Smooth muscle cell (in vitro differentiated cells): ENCODE results near the gene OTX1. TPM values are rescaled to one million over a fixed set of nuclear protein-coding genes. Genes with fewer than 3 reads are reported as not detected.

ENCODE experiments used
- DNase-seq: peaks from one replicate; lab custom pipeline; 2025; ENCODE audit not compliant: unreplicated experiment; lab: John Stamatoyannopoulos, UW
- H2AFZ ChIP-seq: fragments of 200-600 bp; sonication (generic); 2 replicates; pipeline ENCODE4 v1.6.0; 2016; ENCODE audit warnings: antibody characterized with exemption, low read depth, mild to moderate bottlenecking
- H3F3A ChIP-seq: fragments of 200-600 bp; sonication (generic); 2 replicates; pipeline ENCODE4 v1.6.0; 2017; ENCODE audit warnings: antibody characterized with exemption, low read depth
- H3K27ac ChIP-seq: fragments of 200-600 bp; sonication (generic); 2 replicates; pipeline ENCODE4 v1.5.1; 2016; ENCODE audit warnings: low read depth, mild to moderate bottlenecking
- H3K27me3 ChIP-seq: fragments of 200-600 bp; sonication (generic); 2 replicates; pipeline ENCODE4 v1.6.1; 2016; ENCODE audit warnings: low read depth, mild to moderate bottlenecking
- H3K36me3 ChIP-seq: fragments of 200-600 bp; sonication (generic); 2 replicates; pipeline ENCODE4 v1.5.1; 2016; ENCODE audit warnings: low read depth
- H3K4me1 ChIP-seq: fragments of 200-600 bp; sonication (generic); 2 replicates; pipeline ENCODE4 v1.5.1; 2016; ENCODE audit warnings: low read depth
- H3K4me2 ChIP-seq: fragments of 200-600 bp; sonication (generic); 2 replicates; pipeline ENCODE4 v1.6.0; 2016; ENCODE audit warnings: mild to moderate bottlenecking
- H3K4me3 ChIP-seq: fragments of 200-600 bp; sonication (generic); 2 replicates; pipeline ENCODE4 v1.5.1; 2016; ENCODE audit warnings: mild to moderate bottlenecking
- H3K79me2 ChIP-seq: fragments of 200-600 bp; sonication (generic); 2 replicates; pipeline ENCODE4 v1.6.0; 2016; ENCODE audit warnings: low read depth, mild to moderate bottlenecking
- H3K9ac ChIP-seq: fragments of 200-600 bp; sonication (generic); 2 replicates; pipeline ENCODE4 v1.6.0; 2016; ENCODE audit warnings: low read depth
- H3K9me3 ChIP-seq: fragments of 200-600 bp; sonication (generic); replicated peaks from 2 replicates; pipeline ENCODE4 v1.5.1; 2016; ENCODE audit warnings: low read depth
- H4K20me1 ChIP-seq: fragments of 200-600 bp; sonication (generic); 2 replicates; pipeline ENCODE4 v1.6.0; 2016; ENCODE audit warnings: low read depth
- WGBS: methylation state at CpG from one replicate; pipeline ENCODE4 v1.1.7; 2016; ENCODE audit warnings: low lambda C conversion rate; 5-methylcytosine and 5-hydroxymethylcytosine counted together
- polyA plus RNA-seq: library from polyadenylated mRNA; unstranded; fragments of >200 nt; fragmentation: Nextera tagmentation; extraction: Ambion mirVana; gene quantifications from 2 replicates; pipeline ENCODE4 v1.2.1, GENCODE V29; 2016
- total RNA-seq: library from RNA; depleted of rRNA; stranded (reverse); fragments of >200 nt; gene quantifications from 2 replicates; pipeline ENCODE4 v1.2.3, GENCODE V29; 2014
- TF ChIP-seq, protein P1 (sequence below): fragments of 200-600 bp; sonication (generic); IDR thresholded peaks from 2 replicates; pipeline ENCODE4 v1.5.1; 2017; ENCODE audit warnings: borderline replicate concordance, mild to moderate bottlenecking, antibody characterized with exemption; ENCODE audit not compliant: insufficient read depth, poor library complexity, severe bottlenecking

The OTX1 gene
- total and polyA plus RNA-seq, 2 experiments from 2014 or later, result 0.35 TPM; not detected in 1

GRCh38 chr2:63007813-63008458, 42.7 kb upstream of the OTX1 start:
- Histone ChIP-seq H3K9ac (no peak overlapping the region), H3K27ac (no peak overlapping the region), H2AFZ (no peak overlapping the region), H3K9me3 (no peaks in the 10 kb centered on the region), H3K4me3 (no peak overlapping the region), H3K4me1 (peaks cover 79% of the 10 kb centered on the region), H3F3A (peaks cover 3% of the 10 kb centered on the region), H3K4me2 (no peak overlapping the region), H3K79me2 (no peaks in the 10 kb centered on the region), H4K20me1 (no peaks in the 10 kb centered on the region), H3K27me3 (no peaks in the 10 kb centered on the region), H3K36me3 (no peaks in the 10 kb centered on the region)
- DNase-seq, result no peak
- TF ChIP-seq, protein P1, sequence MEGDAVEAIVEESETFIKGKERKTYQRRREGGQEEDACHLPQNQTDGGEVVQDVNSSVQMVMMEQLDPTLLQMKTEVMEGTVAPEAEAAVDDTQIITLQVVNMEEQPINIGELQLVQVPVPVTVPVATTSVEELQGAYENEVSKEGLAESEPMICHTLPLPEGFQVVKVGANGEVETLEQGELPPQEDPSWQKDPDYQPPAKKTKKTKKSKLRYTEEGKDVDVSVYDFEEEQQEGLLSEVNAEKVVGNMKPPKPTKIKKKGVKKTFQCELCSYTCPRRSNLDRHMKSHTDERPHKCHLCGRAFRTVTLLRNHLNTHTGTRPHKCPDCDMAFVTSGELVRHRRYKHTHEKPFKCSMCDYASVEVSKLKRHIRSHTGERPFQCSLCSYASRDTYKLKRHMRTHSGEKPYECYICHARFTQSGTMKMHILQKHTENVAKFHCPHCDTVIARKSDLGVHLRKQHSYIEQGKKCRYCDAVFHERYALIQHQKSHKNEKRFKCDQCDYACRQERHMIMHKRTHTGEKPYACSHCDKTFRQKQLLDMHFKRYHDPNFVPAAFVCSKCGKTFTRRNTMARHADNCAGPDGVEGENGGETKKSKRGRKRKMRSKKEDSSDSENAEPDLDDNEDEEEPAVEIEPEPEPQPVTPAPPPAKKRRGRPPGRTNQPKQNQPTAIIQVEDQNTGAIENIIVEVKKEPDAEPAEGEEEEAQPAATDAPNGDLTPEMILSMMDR, result no peak

- Histone ChIP-seq H3K27ac (no peak overlapping the region), H3K27me3 (no peaks in the 10 kb centered on the region), H3K4me1 (peaks cover 88% of the 10 kb centered on the region), H3K4me3 (no peak overlapping the region), H3K9ac (no peak overlapping the region), H3F3A (peaks cover 10% of the 10 kb centered on the region), H3K36me3 (no peaks in the 10 kb centered on the region), H2AFZ (no peak overlapping the region), H3K4me2 (no peak overlapping the region), H4K20me1 (no peaks in the 10 kb centered on the region), H3K79me2 (no peaks in the 10 kb centered on the region), H3K9me3 (no peaks in the 10 kb centered on the region)
- TF ChIP-seq, protein P1, result no peak
- no peak for DNase-seq
- 84% methylated on average over 1 of the region's 1 CpG for WGBS
These were observed 41.8 kb upstream of the OTX1 start for GRCh38 chr2:63008838-63009237.

GRCh38 chr2:63009490-63009889, 41.1 kb upstream of the OTX1 start:
- H2AFZ ChIP-seq, result no peak overlapping the region
- DNase-seq, result no peak
- no peak overlapping the region for H3K27ac ChIP-seq
- no peaks in the 10 kb centered on the region for H3K9me3 ChIP-seq
- H3K79me2 ChIP-seq, result no peaks in the 10 kb centered on the region
- H3F3A ChIP-seq, result peaks cover 12% of the 10 kb centered on the region
- H3K4me1 ChIP-seq, result peaks cover 94% of the 10 kb centered on the region
- H4K20me1 ChIP-seq, result no peaks in the 10 kb centered on the region
- H3K4me2 ChIP-seq, result no peak overlapping the region
- H3K9ac ChIP-seq, result no peak overlapping the region
- no peaks in the 10 kb centered on the region for H3K36me3 ChIP-seq
- H3K27me3 ChIP-seq, result no peaks in the 10 kb centered on the region
- no peak overlapping the region for H3K4me3 ChIP-seq
- TF ChIP-seq, protein P1, result no peak

GRCh38 chr2:63012541-63012940, 38.1 kb upstream of the OTX1 start:
- peak overlapping the region; percentile 49 for H3K27ac ChIP-seq
- H3K4me1 ChIP-seq, result peaks cover 68% of the 10 kb centered on the region
- H3K4me3 ChIP-seq, result no peak overlapping the region
- H3K36me3 ChIP-seq, result no peaks in the 10 kb centered on the region
- H3K79me2 ChIP-seq, result no peaks in the 10 kb centered on the region
- peak overlapping the region; percentile 68 for H3K4me2 ChIP-seq
- H3F3A ChIP-seq, result peaks cover 12% of the 10 kb centered on the region
- TF ChIP-seq, protein P1, result no peak
- no peak for DNase-seq
- no peak overlapping the region for H3K9ac ChIP-seq
- 21% methylated on average over 1 of the region's 1 CpG for WGBS
- H3K9me3 ChIP-seq, result no peaks in the 10 kb centered on the region
- no peaks in the 10 kb centered on the region for H4K20me1 ChIP-seq
- no peaks in the 10 kb centered on the region for H3K27me3 ChIP-seq
- H2AFZ ChIP-seq, result no peak overlapping the region
